ENCODE results near the gene AEBP2. TPM values are rescaled to one million over a fixed set of nuclear protein-coding genes. Genes with fewer than 3 reads are reported as not detected.
"Not testable (repeated sequence)": the region's sequence is repeated elsewhere in the genome, so short reads cannot be mapped to it uniquely, and the experiment has no call there.

The AEBP2 gene
- total RNA-seq, 2 donors from 2014 or later, result 66.3 to 95.2 TPM

DNA sequence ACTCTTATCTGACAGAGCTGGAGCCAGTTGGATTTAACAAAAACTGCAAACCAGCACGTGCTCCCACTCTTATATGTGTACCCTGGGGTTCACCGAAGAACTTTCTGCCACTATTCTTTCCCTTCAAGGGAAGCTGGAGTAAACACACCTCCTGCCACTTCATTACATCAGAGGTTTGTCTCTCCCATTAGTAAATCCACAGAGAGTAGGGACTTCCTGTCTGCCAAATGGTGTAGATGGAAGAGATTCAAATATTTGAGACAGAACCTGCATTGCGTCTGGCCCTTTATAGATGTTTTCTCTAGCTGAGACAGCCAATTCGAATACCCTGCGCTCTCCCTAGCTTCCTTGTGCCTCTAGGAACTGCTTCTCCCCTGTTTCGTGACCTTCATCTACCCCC lies 29.1 kb upstream of the AEBP2 start:
- DNase-seq (ENCODE audit: low spot score) (no peak), ATAC-seq (no peak)
- Mint-ChIP-seq H3K9me3 (no peaks in the 10 kb centered on the region), H3K27ac (peak overlapping the region in 1 of 2 donors; percentile 34), H3K4me1 (ENCODE audit: low read depth in 2 of 2) (no peaks in the 10 kb centered on the region), H3K27me3 (no peaks in the 10 kb centered on the region), H3K4me3 (no peak overlapping the region), H3K36me3 (no peaks in the 10 kb centered on the region)

DNA sequence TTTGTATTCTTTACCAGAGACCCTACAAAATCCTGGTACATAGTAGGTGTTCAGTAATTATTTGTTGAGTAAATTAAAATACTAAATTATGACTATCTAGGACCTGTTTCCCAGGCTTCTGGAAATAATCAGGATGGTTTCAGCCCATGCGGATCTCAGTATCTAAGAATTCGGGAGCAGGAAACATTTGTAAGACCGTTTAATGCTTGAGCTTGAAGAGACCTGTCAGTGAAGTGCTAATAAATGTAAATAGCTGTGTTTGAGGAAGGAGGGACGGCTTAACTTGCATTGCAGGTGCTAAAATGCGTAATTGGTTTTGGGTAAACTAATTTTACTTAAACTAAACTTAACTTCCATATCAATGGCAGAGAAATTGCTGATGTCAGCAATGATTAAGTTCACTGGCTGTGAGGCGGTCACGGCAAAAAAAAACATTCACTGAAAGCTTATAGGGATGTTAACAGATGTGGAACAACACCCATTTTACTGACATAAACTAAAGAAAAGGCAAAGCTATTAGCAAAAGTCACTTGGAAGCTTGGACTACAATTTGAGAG lies 28.6 kb upstream of the AEBP2 start:
- H3K36me3 Mint-ChIP-seq, result no peaks in the 10 kb centered on the region
- no peak for ATAC-seq

DNA sequence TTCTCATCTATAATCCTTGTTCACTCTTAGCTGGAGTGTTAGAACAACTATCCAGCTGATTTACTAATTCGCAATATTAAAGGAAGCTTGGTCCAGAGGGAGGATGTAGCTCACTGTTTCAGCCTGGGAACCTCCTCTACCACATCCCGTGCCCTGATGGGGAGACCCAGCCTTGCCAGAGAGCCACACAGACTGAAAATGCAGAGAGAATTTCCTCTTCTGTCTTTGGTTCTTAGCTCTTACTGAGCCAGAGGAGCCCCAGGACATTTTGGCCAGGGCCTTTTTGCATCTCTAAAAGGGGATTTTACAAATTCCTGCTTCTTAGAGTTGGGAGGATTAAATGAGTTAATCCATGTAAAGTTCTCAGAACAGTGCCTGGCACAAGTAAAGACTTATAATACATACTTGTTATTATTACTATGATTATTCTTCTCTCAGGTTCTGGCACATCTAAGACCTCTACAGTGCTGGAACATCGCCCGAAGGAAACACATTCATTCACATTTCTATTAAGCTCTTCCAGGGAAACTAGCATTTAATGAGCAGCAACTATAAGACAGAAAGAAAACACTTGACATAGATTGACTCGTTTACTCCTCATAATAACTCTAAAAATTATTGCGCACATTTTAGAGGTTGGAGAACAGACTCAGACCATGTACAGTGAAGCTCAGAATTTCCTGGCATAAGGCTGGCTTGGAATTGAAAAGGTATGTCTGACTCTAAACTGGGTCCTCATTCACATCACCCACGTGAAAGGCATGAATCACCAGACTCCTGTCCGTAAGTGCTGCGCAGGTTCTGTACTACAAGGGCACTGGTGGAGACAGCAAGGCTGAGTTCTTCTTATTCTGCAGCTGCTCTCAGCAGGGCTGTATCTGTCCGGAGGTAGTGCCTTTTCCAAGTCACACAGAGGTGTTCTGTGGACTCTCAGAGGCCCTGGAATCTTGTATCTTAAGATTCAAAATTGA lies 27.8 kb upstream of the AEBP2 start:
- ATAC-seq (no peak), DNase-seq (ENCODE audit: low spot score) (no peak)
- H3K36me3 Mint-ChIP-seq, result no peaks in the 10 kb centered on the region

More for the DNA sequence above, 28.6 kb upstream of the AEBP2 start:
- H3K4me1 Mint-ChIP-seq (ENCODE audit: low read depth in 2 of 2), result no peaks in the 10 kb centered on the region
- no peak overlapping the region for H3K4me3 Mint-ChIP-seq
- DNase-seq (ENCODE audit: low spot score), result no peak
- H3K27me3 Mint-ChIP-seq, result no peaks in the 10 kb centered on the region
- no peaks in the 10 kb centered on the region for H3K9me3 Mint-ChIP-seq
- H3K27ac Mint-ChIP-seq, result peak overlapping the region in 1 of 2 donors; percentile 34

DNA sequence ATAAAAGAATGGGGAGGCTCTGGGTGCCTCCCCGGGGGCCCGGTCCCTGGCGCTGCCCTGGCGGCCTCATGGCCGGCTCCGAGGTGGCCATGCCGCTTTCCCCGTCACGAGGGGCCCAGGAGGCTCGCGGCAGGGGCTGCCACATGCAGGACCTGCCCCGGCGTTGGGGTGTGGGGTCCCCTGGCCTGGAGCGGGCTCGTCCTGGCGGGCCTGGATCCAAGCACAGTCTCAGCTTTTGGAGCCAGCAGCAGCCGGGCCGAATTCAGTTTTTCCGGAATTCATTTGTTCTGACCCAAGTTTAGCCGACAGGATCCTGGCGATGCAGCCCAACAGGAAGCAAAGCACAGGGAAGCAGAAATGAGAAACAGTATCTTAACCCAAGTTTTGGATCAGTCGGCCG lies 26.4 kb upstream of the AEBP2 start:
- DNase-seq (ENCODE audit: low spot score) (no peak), ATAC-seq (no peak)
- H3K9me3 Mint-ChIP-seq, result no peaks in the 10 kb centered on the region
- H3K4me3 Mint-ChIP-seq, result no peak overlapping the region
- H3K27me3 Mint-ChIP-seq, result no peaks in the 10 kb centered on the region
- no peak overlapping the region for H3K27ac Mint-ChIP-seq
- H3K4me1 Mint-ChIP-seq (ENCODE audit: low read depth in 2 of 2), result peaks cover 0 to 7% of the 10 kb centered on the region in 2 donors
- H3K36me3 Mint-ChIP-seq, result no peaks in the 10 kb centered on the region

More for the DNA sequence above, 27.8 kb upstream of the AEBP2 start:
- Mint-ChIP-seq H3K4me3 (no peak overlapping the region), H3K27ac (peak overlapping the region in 1 of 2 donors; percentile 34), H3K9me3 (no peaks in the 10 kb centered on the region), H3K27me3 (no peaks in the 10 kb centered on the region), H3K4me1 (ENCODE audit: low read depth in 2 of 2) (no peaks in the 10 kb centered on the region)

- not testable (repeated sequence) for H3K36me3 Mint-ChIP-seq; H3K27ac Mint-ChIP-seq; H3K27me3 Mint-ChIP-seq; DNase-seq (ENCODE audit: low spot score); H3K4me3 Mint-ChIP-seq; H3K9me3 Mint-ChIP-seq; ATAC-seq
- peaks cover 0 to 10% of the 10 kb centered on the region in 2 donors for H3K4me1 Mint-ChIP-seq (ENCODE audit: low read depth in 2 of 2)
Measured at GRCh38 chr12:19413582-19413981, 25.7 kb upstream of the AEBP2 start.

DNA sequence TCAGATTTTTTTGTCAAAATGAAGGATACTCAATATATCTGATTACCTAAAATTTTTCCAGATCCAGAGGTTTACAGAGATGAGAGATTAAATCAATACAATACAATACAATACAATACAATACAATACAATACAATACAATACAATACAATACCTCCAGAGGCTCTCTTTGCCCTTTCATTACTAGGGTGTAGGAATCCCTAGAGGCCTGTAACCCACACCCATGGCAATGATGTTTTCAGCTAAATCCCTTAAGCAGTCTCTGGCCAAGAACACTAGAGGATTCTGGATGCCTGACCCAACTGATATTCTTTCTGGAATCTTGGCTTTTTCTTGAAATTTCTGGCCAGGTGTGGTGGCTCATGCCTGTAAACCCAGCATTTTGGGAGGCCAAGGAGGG lies 23.7 kb upstream of the AEBP2 start:
- Mint-ChIP-seq H3K27ac (peak overlapping the region in 1 of 2 donors; percentile 35), H3K27me3 (no peaks in the 10 kb centered on the region), H3K9me3 (no peaks in the 10 kb centered on the region), H3K36me3 (no peaks in the 10 kb centered on the region), H3K4me1 (ENCODE audit: low read depth in 2 of 2) (peaks cover 0 to 10% of the 10 kb centered on the region in 2 donors), H3K4me3 (no peak overlapping the region)
- no peak for DNase-seq (ENCODE audit: low spot score)
- no peak for ATAC-seq

- H3K27me3 Mint-ChIP-seq, result no peaks in the 10 kb centered on the region
- H3K36me3 Mint-ChIP-seq, result no peaks in the 10 kb centered on the region
- DNase-seq (ENCODE audit: low spot score), result no peak
- H3K4me3 Mint-ChIP-seq, result no peak overlapping the region
- H3K27ac Mint-ChIP-seq, result no peak overlapping the region
- ATAC-seq, result no peak
- peaks cover 6 to 16% of the 10 kb centered on the region in 2 donors for H3K4me1 Mint-ChIP-seq (ENCODE audit: low read depth in 2 of 2)
- H3K9me3 Mint-ChIP-seq, result no peaks in the 10 kb centered on the region
Measured at GRCh38 chr12:19419086-19419485, 20.2 kb upstream of the AEBP2 start.

- ATAC-seq (peak in 1 of 2 donors; percentile 56), DNase-seq (ENCODE audit: low spot score) (no peak)
- no peaks in the 10 kb centered on the region for H3K36me3 Mint-ChIP-seq
- H3K4me1 Mint-ChIP-seq (ENCODE audit: low read depth in 2 of 2), result peaks cover 6 to 16% of the 10 kb centered on the region in 2 donors
- peak overlapping the region; percentile 36 for H3K4me3 Mint-ChIP-seq
- no peaks in the 10 kb centered on the region for H3K9me3 Mint-ChIP-seq
- H3K27me3 Mint-ChIP-seq, result no peaks in the 10 kb centered on the region
- peak overlapping the region; percentile 37 to 44 for H3K27ac Mint-ChIP-seq
Measured at GRCh38 chr12:19421503-19422282, 17.6 kb upstream of the AEBP2 start.

DNA sequence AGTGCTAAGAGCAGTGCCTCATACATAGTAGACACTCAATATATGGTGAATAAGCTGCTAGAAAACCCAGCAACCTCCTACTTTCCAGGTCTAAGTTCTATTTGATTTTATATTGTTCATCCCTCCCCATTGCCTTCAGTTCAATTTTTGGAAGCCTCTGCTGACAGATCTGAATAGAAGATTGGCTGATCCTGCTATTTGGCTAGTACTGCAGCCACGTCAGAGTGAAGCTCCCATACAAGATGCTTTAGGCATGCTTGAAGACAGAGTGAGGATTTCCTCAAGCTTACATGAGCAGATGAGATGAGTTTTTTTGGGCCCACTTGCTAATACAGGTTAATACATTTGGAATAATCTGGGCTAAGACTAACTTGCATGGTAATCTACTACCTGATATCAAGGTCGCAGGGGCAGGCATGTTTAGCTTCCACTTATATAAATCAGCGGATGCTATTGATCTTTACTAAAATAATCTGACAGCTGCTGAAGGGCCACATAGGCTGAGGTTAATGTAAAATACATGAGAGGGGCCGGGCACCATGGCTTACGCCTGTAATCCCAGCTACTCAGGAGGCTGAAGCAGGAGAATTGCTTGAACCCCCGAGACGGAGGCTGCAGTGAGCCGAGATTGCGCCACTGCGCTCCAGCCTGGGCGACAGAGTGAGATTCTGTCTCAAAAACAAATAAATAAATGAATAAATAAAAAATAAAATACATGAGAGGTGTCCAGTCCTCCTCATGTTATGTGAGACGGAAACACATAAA lies 15.9 kb upstream of the AEBP2 start:
- DNase-seq (ENCODE audit: low spot score) (no peak), ATAC-seq (no peak)
- Mint-ChIP-seq H3K27ac (no peak overlapping the region), H3K36me3 (no peaks in the 10 kb centered on the region), H3K27me3 (no peaks in the 10 kb centered on the region), H3K9me3 (no peaks in the 10 kb centered on the region), H3K4me3 (no peak overlapping the region), H3K4me1 (ENCODE audit: low read depth in 2 of 2) (peaks cover 10% of the 10 kb centered on the region in 2 donors)

GRCh38 chr12:19428246-19428645 lies 11.0 kb upstream of the AEBP2 start:
- Mint-ChIP-seq H3K27ac (peak overlapping the region in 1 of 2 donors; percentile 69), H3K9me3 (no peaks in the 10 kb centered on the region), H3K27me3 (no peaks in the 10 kb centered on the region), H3K4me1 (ENCODE audit: low read depth in 2 of 2) (peaks cover 21 to 30% of the 10 kb centered on the region in 2 donors), H3K4me3 (no peak overlapping the region), H3K36me3 (no peaks in the 10 kb centered on the region)
- no peak for ATAC-seq
- DNase-seq (ENCODE audit: low spot score), result no peak

DNA sequence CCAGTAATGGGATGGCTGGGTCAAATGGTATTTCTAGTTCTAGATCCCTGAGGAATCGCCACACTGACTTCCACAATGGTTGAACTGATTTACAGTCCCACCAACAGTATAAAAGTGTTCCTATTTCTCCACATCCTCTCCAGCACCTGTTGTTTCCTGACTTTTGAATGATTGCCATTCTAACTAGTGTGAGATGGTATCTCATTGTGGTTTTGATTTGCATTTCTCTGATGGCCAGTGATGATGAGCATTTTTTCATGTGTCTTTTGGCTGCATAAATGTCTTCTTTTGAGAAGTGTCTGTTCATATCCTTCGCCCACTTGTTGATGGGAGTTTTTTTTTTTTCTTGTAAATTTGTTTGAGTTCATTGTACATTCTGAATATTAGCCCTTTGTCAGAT lies 9.8 kb upstream of the AEBP2 start:
- not testable (repeated sequence) for H3K4me3 Mint-ChIP-seq; H3K36me3 Mint-ChIP-seq; DNase-seq (ENCODE audit: low spot score); H3K9me3 Mint-ChIP-seq; ATAC-seq; H3K27me3 Mint-ChIP-seq
- H3K27ac Mint-ChIP-seq, result peak overlapping the region in 1 of 2 donors; percentile 17
- peaks cover 22 to 32% of the 10 kb centered on the region in 2 donors for H3K4me1 Mint-ChIP-seq (ENCODE audit: low read depth in 2 of 2)

- Mint-ChIP-seq H3K4me3 (peak overlapping the region; percentile 86), H3K27me3 (no peaks in the 10 kb centered on the region), H3K4me1 (ENCODE audit: low read depth in 2 of 2) (peaks cover 33 to 43% of the 10 kb centered on the region in 2 donors), H3K27ac (peak overlapping the region; percentile 95 to 98), H3K36me3 (no peaks in the 10 kb centered on the region), H3K9me3 (no peaks in the 10 kb centered on the region)
- no peak for ATAC-seq
- DNase-seq (ENCODE audit: low spot score), result no peak
Measured at GRCh38 chr12:19430988-19431387, 8.3 kb upstream of the AEBP2 start.

All from natural killer cell treated with Interleukin-12 subunit alpha and Interleukin-12 subunit beta and Interleukin-15 and Interleukin-18, amount 100 ng/mL, for 72 hours (primary cell).